GM06990 (cell line): ENCODE results near the gene SP6.

Experiments
- DNase-seq: peaks from one replicate; pipeline ENCODE4 v3.0.0-alpha.2; 2011; ENCODE audit not compliant: insufficient read length; ENCODE audit errors: extremely low read depth
- H3K27me3 ChIP-seq: replicated peaks from 2 replicates; pipeline ENCODE4 v1.6.0; 2011; ENCODE audit warnings: low read length; ENCODE audit not compliant: control insufficient read depth, insufficient read depth
- H3K36me3 ChIP-seq: 2 replicates; pipeline ENCODE4 v1.5.1; 2011; ENCODE audit warnings: low read length; ENCODE audit not compliant: control insufficient read depth, insufficient read depth
- H3K4me3 ChIP-seq: replicated peaks from 2 replicates; pipeline ENCODE4 v1.5.1; 2011; ENCODE audit warnings: low read depth, mild to moderate bottlenecking, control low read depth, low read length
- CTCF ChIP-seq: IDR thresholded peaks from 2 replicates; pipeline ENCODE4 v1.5.1; 2011; ENCODE audit warnings: low read length, control low read depth, mild to moderate bottlenecking, inconsistent platforms; ENCODE audit not compliant: insufficient read depth, poor library complexity, severe bottlenecking

SP6 gene

GRCh38 chr17:47888293-47888692 is 37.3 kb upstream of the SP6 start:
- H3K27me3 ChIP-seq = no peaks in the 10 kb centered on the region
- no peaks in the 10 kb centered on the region for H3K36me3 ChIP-seq
- TF ChIP-seq CTCF = no peak
- DNase-seq = no peak
- no peak overlapping the region for H3K4me3 ChIP-seq

GRCh38 chr17:47884905-47885730 is 34.2 kb upstream of the SP6 start:
- no peak for DNase-seq
- Histone ChIP-seq H3K36me3 (no peaks in the 10 kb centered on the region), H3K4me3 (no peak overlapping the region), H3K27me3 (no peaks in the 10 kb centered on the region)
- no peak for TF ChIP-seq CTCF

GRCh38 chr17:47884427-47884740 is 33.4 kb upstream of the SP6 start:
- H3K4me3 ChIP-seq = no peak overlapping the region
- H3K36me3 ChIP-seq = no peaks in the 10 kb centered on the region
- no peaks in the 10 kb centered on the region for H3K27me3 ChIP-seq
- DNase-seq = no peak
- TF ChIP-seq CTCF = no peak

- H3K4me3 ChIP-seq = no peak overlapping the region
- no peak for DNase-seq
- no peaks in the 10 kb centered on the region for H3K36me3 ChIP-seq
- TF ChIP-seq CTCF = no peak
- H3K27me3 ChIP-seq = peaks cover under 1% of the 10 kb centered on the region; the same call in 1 of the 2 replicates
Measured at GRCh38 chr17:47883589-47884426, 32.8 kb upstream of the SP6 start.

- H3K4me3 ChIP-seq = no peak overlapping the region
- peaks cover 1% of the 10 kb centered on the region; the same call in 1 of the 2 replicates for H3K27me3 ChIP-seq
- no peak for DNase-seq
- no peaks in the 10 kb centered on the region for H3K36me3 ChIP-seq
- no peak for TF ChIP-seq CTCF
Measured at GRCh38 chr17:47882695-47883588, 32.0 kb upstream of the SP6 start.
